ENCODE measurements around the gene PTPN20. TPM values are rescaled to one million over a fixed set of nuclear protein-coding genes. Genes with fewer than 3 reads are reported as not detected.

The PTPN20 gene
- total and polyA plus RNA-seq, 2 of the 8 experiments (the other 6 are each of a cell fraction or from before 2014, with no cell fraction given), result not detected

GRCh38 chr10:47050618-47051455, 139.6 kb downstream of the PTPN20 start:
- no peak overlapping the region for H2BK5ac ChIP-seq (ENCODE audit: low read depth, low read length)
- no peak overlapping the region for H3K23ac ChIP-seq (ENCODE audit: insufficient read length)
- no peak overlapping the region for H3K9ac ChIP-seq (replicated peaks in 1 of 4; ENCODE audit: extremely low read depth in 1 of 4, low read depth in 3 of 4, low read length in 3 of 4)
- DNase-seq (ENCODE audit: low read depth in 1 of 2, low spot score in 2 of 2), result no peak
- H2BK120ac ChIP-seq (replicated peaks; ENCODE audit: low read depth, low read length), result no peak overlapping the region
- POLR2A ChIA-PET (ENCODE audit: partially characterized antibody), result no interaction called here
- no peaks in the 10 kb centered on the region for H3K36me3 ChIP-seq (ENCODE audit: control insufficient read depth in 2 of 4, insufficient read depth in 4 of 4, low read length in 3 of 4)
- H2BK12ac ChIP-seq (ENCODE audit: low read depth, low read length), result no peak overlapping the region
- no peaks in the 10 kb centered on the region for H3K9me3 ChIP-seq (ENCODE audit: insufficient read depth in 2 of 2, low read depth in 1 of 2, low read length in 1 of 2)
- H3K4me1 ChIP-seq (replicated peaks in 1 of 4; ENCODE audit: control insufficient read depth in 3 of 4, insufficient read depth in 4 of 4, low read length in 3 of 4), result no peaks in the 10 kb centered on the region
- CTCF ChIA-PET (ENCODE audit: partially characterized antibody), result interaction anchor here (0.7 to 1.8 kb wide), 4 partner anchors 26 to 265 kb away, joined by 4 to 13 read pairs (median 5); no protein-coding TSS in a partner anchor
- H2BK20ac ChIP-seq (ENCODE audit: low read length), result no peak overlapping the region
- H3K27ac ChIP-seq (ENCODE audit: low read depth, low read length), result no peak overlapping the region
- H3K23me2 ChIP-seq (ENCODE audit: low read depth, low read length), result no peaks in the 10 kb centered on the region
- no peak overlapping the region for H3K4ac ChIP-seq (replicated peaks; ENCODE audit: insufficient read length, low read depth, low read length)
- H3K4me2 ChIP-seq (ENCODE audit: insufficient read depth in 1 of 2, low read depth in 2 of 2, low read length in 2 of 2), result no peak overlapping the region
- FAIRE-seq, result no peak
- H4K5ac ChIP-seq (ENCODE audit: insufficient read length, low read depth, low read length), result no peak overlapping the region
- no peak overlapping the region for H2AK5ac ChIP-seq (ENCODE audit: low read depth, low read length)
- H4K20me1 ChIP-seq (replicated peaks in 1 of 2; ENCODE audit: control insufficient read depth in 1 of 2, insufficient read depth in 2 of 2, low read length in 2 of 2), result no peaks in the 10 kb centered on the region
- no peaks in the 10 kb centered on the region for H3K79me1 ChIP-seq (ENCODE audit: low read depth, low read length)
- peak overlapping the region; percentile 71 for H4K8ac ChIP-seq (ENCODE audit: extremely low read depth, insufficient read depth, low read length)
- H2BK15ac ChIP-seq (ENCODE audit: low read length), result no peak overlapping the region
- H3K18ac ChIP-seq (ENCODE audit: extremely low read depth, low read length), result no peak overlapping the region
- no peaks in the 10 kb centered on the region for H3K79me2 ChIP-seq (ENCODE audit: control insufficient read depth in 1 of 2, insufficient read depth in 2 of 2, low read length in 2 of 2)
- 96% methylated on average over 15 of the region's 16 CpGs; no CpG with 5 or more reads in 1 of the 2 experiments for WGBS, 2 experiments (ENCODE audit: extremely low coverage in 1 of 2, insufficient coverage in 1 of 2, insufficient read length in 1 of 2, insufficient replicate concordance in 2 of 2, low coverage in 1 of 2, low lambda C conversion rate in 2 of 2, missing lambda C conversion rate in 1 of 2)
- no peak overlapping the region for H3K4me3 ChIP-seq (ENCODE audit: extremely low read depth in 1 of 4, insufficient read depth in 2 of 4, low read depth in 3 of 4, low read length in 4 of 4)
- no peak overlapping the region for H4K91ac ChIP-seq (replicated peaks; ENCODE audit: insufficient read length, low read length)
- H3K14ac ChIP-seq (ENCODE audit: insufficient read length), result no peak overlapping the region
- H3K56ac ChIP-seq (replicated peaks; ENCODE audit: insufficient read length, low read depth, low read length), result no peak overlapping the region
- H3K27me3 ChIP-seq (replicated peaks in 1 of 4; ENCODE audit: control insufficient read depth in 3 of 4, extremely low read depth in 1 of 4, insufficient read depth in 3 of 4, low read length in 3 of 4), result no peaks in the 10 kb centered on the region
- no peak overlapping the region for H2AFZ ChIP-seq (ENCODE audit: low read length)
- TF ChIP-seq RAD21 (IDR thresholded peaks at IDR 0.05 in 1 of 2, conservative IDR thresholded peaks at IDR 0.05 in 1 of 2; ENCODE audit: low read depth in 2 of 2, low read length in 2 of 2) (no peak), SIRT6 (IDR thresholded peaks at IDR 0.05; ENCODE audit: low read length) (no peak), SUZ12 (IDR thresholded peaks at IDR 0.05; ENCODE audit: low read length) (no peak), BACH1 (IDR thresholded peaks at IDR 0.05; ENCODE audit: low read length) (no peak)
